HepG2 (cell line): ENCODE results near the gene SOS2. TPM values are rescaled to one million over a fixed set of nuclear protein-coding genes. Genes with fewer than 3 reads are reported as not detected.

Experiments used
- ATAC-seq: fragments of 200-7000 bp; cut with Tn5 transposase; 3 replicates; pipeline ENCODE4 v1.9.1; 2020; ENCODE audit warnings: mild to moderate bottlenecking, moderate library complexity
- BruUV-seq: library from RNA; stranded (reverse); fragments of 400-500 nt; replicated peaks from 2 replicates; lab custom pipeline; 2021; lab: Mats Ljungman, UMichigan
- CTCF ChIA-PET: fragments of 300-600 bp; formaldehyde crosslinking; extraction: SDS; loops from one replicate; lab custom pipeline; 2021; ENCODE audit warnings: low total read pairs, inconsistent platforms, low intra/inter-chr PET ratio; lab: Yijun Ruan, JAX
- POLR2A ChIA-PET: fragments of 350-600 bp; sonication (Branson Sonifier 250); formaldehyde crosslinking; loops from one replicate; lab custom pipeline; 2020; ENCODE audit warnings: antibody characterized with exemption, inconsistent platforms; lab: Yijun Ruan, JAX
- DNase-seq: peaks from one replicate; pipeline ENCODE4 v3.0.0-alpha.2; 2015; ENCODE audit warnings: low spot score
- FAIRE-seq: peaks from 3 replicates; lab custom pipeline; 2011; peaks lifted over from hg19 to GRCh38; lab: Jason Lieb, UNC
- H2AFZ ChIP-seq: one replicate; pipeline ENCODE4 v1.6.1; 2011; ENCODE audit warnings: low read length, inconsistent platforms
- H3K27ac ChIP-seq: fragments of 300-600 bp; 3 replicates; pipeline ENCODE4 v1.8.0; 2011; ENCODE audit warnings: mixed run types, mild to moderate bottlenecking, mixed read lengths, low read length, inconsistent platforms; ENCODE audit not compliant: insufficient read depth; ENCODE audit errors: extremely low read length
- H3K27me3 ChIP-seq, 2 experiments: fragments of 200-600 bp in 1 of 2; 2 replicates in 1 of 2; 3 replicates in 1 of 2; pipeline versions ENCODE4 v1.6.0 to v1.8.0; 2011; ENCODE audit warnings: low read length in 2 of 2, mild to moderate bottlenecking in 2 of 2, moderate library complexity in 2 of 2, inconsistent platforms in 1 of 2; ENCODE audit not compliant: insufficient read depth in 2 of 2, control insufficient read depth in 1 of 2
- H3K36me3 ChIP-seq, 2 experiments: fragments of 200-600 bp in 1 of 2; replicated peaks in 1 of 2; 2 replicates in 1 of 2; 3 replicates in 1 of 2; pipeline versions ENCODE4 v1.5.1 to v1.8.0; 2011; ENCODE audit warnings: low read length in 2 of 2, inconsistent platforms in 1 of 2; ENCODE audit not compliant: insufficient read depth in 2 of 2, control insufficient read depth in 1 of 2
- H3K4me1 ChIP-seq: 2 replicates; pipeline ENCODE4 v1.5.1; 2012; ENCODE audit warnings: low read length, inconsistent platforms; ENCODE audit not compliant: insufficient read depth
- H3K4me2 ChIP-seq: 2 replicates; pipeline ENCODE4 v1.6.0; 2011; ENCODE audit warnings: low read depth, low read length, inconsistent platforms
- H3K4me3 ChIP-seq, 3 experiments: fragments of 200-600 bp in 1 of 3; sonication (generic), shearing (Covaris generic) in 1 of 3; replicated peaks in 1 of 3; 2 replicates each; pipeline ENCODE4 v1.5.1; 2011 to 2016; ENCODE audit warnings: low read length in 3 of 3, inconsistent platforms in 2 of 3, low read depth in 2 of 3, mild to moderate bottlenecking in 2 of 3, control low read depth in 1 of 3, mixed read lengths in 1 of 3; ENCODE audit not compliant: insufficient read depth in 1 of 3
- H3K79me2 ChIP-seq: one replicate; pipeline ENCODE4 v1.6.1; 2011; ENCODE audit warnings: low read length, inconsistent platforms; ENCODE audit not compliant: insufficient read depth
- H3K9ac ChIP-seq: 2 replicates; pipeline ENCODE4 v1.6.0; 2011; ENCODE audit warnings: mild to moderate bottlenecking, low read depth, low read length, inconsistent platforms; ENCODE audit not compliant: insufficient read depth
- H3K9me3 ChIP-seq: 2 replicates; pipeline ENCODE4 v1.5.1; 2012; ENCODE audit warnings: mild to moderate bottlenecking, low read length
- H4K20me1 ChIP-seq: 2 replicates; pipeline ENCODE4 v1.6.0; 2011; ENCODE audit warnings: inconsistent platforms, mild to moderate bottlenecking, low read length, moderate library complexity; ENCODE audit not compliant: insufficient read depth
- CREB1 ChIP-seq, 2 experiments: fragments of 450-650 bp in 1 of 2; IDR thresholded peaks; 2 replicates each; pipeline ENCODE4 v1.6.1; 2016 to 2017; ENCODE audit warnings: control low read depth in 1 of 2, mild to moderate bottlenecking in 1 of 2, missing compliant biosample characterization in 1 of 2, missing genetic modification characterization in 1 of 2
- ELK4 ChIP-seq: sonication (generic); formaldehyde crosslinking; IDR thresholded peaks from 2 replicates; pipeline ENCODE4 v1.9.0; 2021; ENCODE audit warnings: missing genetic modification reagents, borderline replicate concordance
- ERF ChIP-seq: IDR thresholded peaks from 2 replicates; pipeline ENCODE4 v1.6.1; 2018; ENCODE audit warnings: missing biosample characterization, missing genetic modification reagents
- GABPB1 ChIP-seq: IDR thresholded peaks from 2 replicates; pipeline ENCODE4 v1.6.1; 2016; ENCODE audit warnings: mild to moderate bottlenecking, missing genetic modification reagents, moderate library complexity, missing compliant biosample characterization
- GTF3A ChIP-seq: sonication (generic); formaldehyde crosslinking; conservative IDR thresholded peaks from 2 replicates; pipeline ENCODE4 v1.4.0; 2020; ENCODE audit warnings: mild to moderate bottlenecking, missing genetic modification reagents
- HHEX ChIP-seq: IDR thresholded peaks from 2 replicates; pipeline ENCODE4 v1.6.1; 2016; ENCODE audit warnings: control low read depth
- HNRNPUL1 ChIP-seq: fragments of 200-400 bp; formaldehyde crosslinking; IDR thresholded peaks from 2 replicates; pipeline ENCODE4 v1.6.1; 2017; ENCODE audit warnings: low read depth, mild to moderate bottlenecking, low read length, moderate library complexity
- IRX3 ChIP-seq: sonication (generic); formaldehyde crosslinking; IDR thresholded peaks from 2 replicates; pipeline ENCODE4 v1.8.1; 2023; ENCODE audit warnings: mild to moderate bottlenecking, low read depth, missing genetic modification reagents, borderline replicate concordance
- SRSF1 ChIP-seq: fragments of 200-400 bp; formaldehyde crosslinking; optimal IDR thresholded peaks from 2 replicates; pipeline ENCODE3; 2017; ENCODE audit warnings: mild to moderate bottlenecking, low read depth, low read length, moderate library complexity
- TAF15 ChIP-seq: fragments of 200-400 bp; formaldehyde crosslinking; IDR thresholded peaks from one replicate; pipeline ENCODE4 v1.6.1; 2018; ENCODE audit warnings: mild to moderate bottlenecking, low read depth, low read length; ENCODE audit not compliant: poor library complexity, severe bottlenecking
- TMF1 ChIP-seq: sonication (generic); formaldehyde crosslinking; IDR thresholded peaks from 2 replicates; pipeline ENCODE4 v1.8.1; 2022; ENCODE audit warnings: low read depth, missing genetic modification reagents
- ZFP82 ChIP-seq: sonication (generic); formaldehyde crosslinking; IDR thresholded peaks from 2 replicates; pipeline ENCODE4 v1.5.1; 2020; ENCODE audit warnings: mild to moderate bottlenecking, missing genetic modification reagents, borderline replicate concordance
- ZFX ChIP-seq: sonication (generic); formaldehyde crosslinking; IDR thresholded peaks from 2 replicates; pipeline ENCODE4 v1.4.0; 2020; ENCODE audit warnings: mild to moderate bottlenecking, low read depth, missing genetic modification reagents, moderate library complexity
- ZNF251 ChIP-seq: sonication (generic); formaldehyde crosslinking; IDR thresholded peaks from 2 replicates; pipeline ENCODE4 v1.9.0; 2021; ENCODE audit warnings: mild to moderate bottlenecking, missing genetic modification reagents
- ZNF577 ChIP-seq: sonication (generic); formaldehyde crosslinking; IDR thresholded peaks from 2 replicates; pipeline ENCODE4 v1.4.0; 2020; ENCODE audit warnings: mild to moderate bottlenecking, low read depth, missing genetic modification reagents, borderline replicate concordance
- ZSCAN12 ChIP-seq: sonication (generic); formaldehyde crosslinking; IDR thresholded peaks from 2 replicates; pipeline ENCODE4 v1.9.0; 2021; ENCODE audit warnings: mild to moderate bottlenecking, missing genetic modification reagents
- WGBS: methylation state at CpG from one replicate; pipeline ENCODE4 v1.1.6; 2017; ENCODE audit warnings: low lambda C conversion rate; 5-methylcytosine and 5-hydroxymethylcytosine counted together
- in situ Hi-C: cut with HindIII; loops from 2 replicates; pipeline ENCODE4 v1.10.0; 2017; ENCODE audit warnings: low pct_unique_long_range_greater_than_20kb; ENCODE audit not compliant: extremely low pct_ligation_motif_present
- intact Hi-C: fragments of 100-400 bp; cut with micrococcal nuclease; formaldehyde crosslinking; loops from one replicate; pipeline ENCODE4 v1.10.0; 2022; ENCODE audit not compliant: unreplicated experiment
- polyA plus RNA-seq, 8 experiments: library from polyadenylated mRNA; depleted of rRNA in 3 of 8; stranded (reverse) in 7 of 8; unstranded in 1 of 8; fragments of >200 nt; fragmentation: Illumina TruSeq in 4 of 8; extraction: Trizol in 4 of 8; gene quantifications; 2 replicates each; pipeline versions ENCODE4 v1.2.1 to v1.2.3, GENCODE V29; 2011 to 2016; ENCODE audit warnings: low read depth in 4 of 8, missing spikeins in 1 of 8, mixed read lengths in 1 of 8; ENCODE audit not compliant: insufficient read depth in 1 of 8
- total RNA-seq, 5 experiments: library from RNA; depleted of rRNA; stranded (reverse); fragments of >200 nt; fragmentation: Illumina TruSeq; extraction: Trizol; gene quantifications; 2 replicates each; pipeline ENCODE4 v1.2.3, GENCODE V29; 2016; ENCODE audit warnings: low read depth in 1 of 5

The SOS2 gene
- total and polyA plus RNA-seq, 2 of the 13 experiments (the other 11 are each of a cell fraction or from before 2014, with no cell fraction given), result 9.3 to 12.1 TPM

GRCh38 chr14:50087341-50088116, 143.8 kb downstream of the SOS2 start:
- peaks cover 3% of the 10 kb centered on the region in 2 experiments; a peak in 1 of 5 replicates for H3K27me3 ChIP-seq
- TF ChIP-seq TMF1 (CRISPR knock-in tag) (no peak), HHEX (CRISPR knock-in tag) (no peak), GABPB1 (CRISPR knock-in tag) (no peak), CREB1 (IDR thresholded peaks at IDR 0.05) (no peak), CREB1 (CRISPR knock-in tag; IDR thresholded peaks at IDR 0.05) (no peak), ZNF251 (CRISPR knock-in tag) (no peak), IRX3 (CRISPR knock-in tag) (no peak), ERF (CRISPR knock-in tag) (no peak), ELK4 (CRISPR knock-in tag) (no peak), ZNF577 (CRISPR knock-in tag) (no peak), HNRNPUL1 (no peak), GTF3A (CRISPR knock-in tag) (no peak), ZFX (CRISPR knock-in tag) (no peak), TAF15 (no peak), SRSF1 (no peak), ZFP82 (CRISPR knock-in tag) (no peak), ZSCAN12 (no peak)
- TF ChIP-seq, all 625 proteins: peak for 0
- Histone ChIP-seq H3K79me2 (no peaks in the 10 kb centered on the region), H3K9me3 (no peaks in the 10 kb centered on the region), H2AFZ (no peak overlapping the region), H3K9ac (no peak overlapping the region), H3K4me3 (no peak overlapping the region), H3K4me1 (peaks cover 6% of the 10 kb centered on the region; the same call in 1 of the 2 replicates), H3K4me2 (no peak overlapping the region), H3K27ac (no peak overlapping the region), H3K36me3 (no peaks in the 10 kb centered on the region), H4K20me1 (no peaks in the 10 kb centered on the region)
- POLR2A ChIA-PET, result no interaction called here
- DNase-seq (no peak), FAIRE-seq (no peak), ATAC-seq (no peak)
- intact Hi-C loops, result no loop called here
- BruUV-seq, result no TSS peak
- CTCF ChIA-PET, result no interaction called here
- in situ Hi-C loops, result no loop called here
- 40% methylated on average over 1 of the region's 1 CpG for WGBS
